HepG2 (cell line): Measurements from ENCODE around the gene PGP. TPM values are rescaled to one million over a fixed set of nuclear protein-coding genes. Genes with fewer than 3 reads are reported as not detected.

Source experiments
- CC2D1A ChIP-seq: sonication (generic); formaldehyde crosslinking; IDR thresholded peaks from 2 replicates; pipeline ENCODE4 v1.8.1; 2023; ENCODE audit warnings: mild to moderate bottlenecking, missing genetic modification reagents
- DBP ChIP-seq: sonication (generic); formaldehyde crosslinking; IDR thresholded peaks from 2 replicates; pipeline ENCODE4 v1.4.0; 2020; ENCODE audit warnings: missing genetic modification reagents; ENCODE audit errors: not compliant biosample characterization
- ERF ChIP-seq: IDR thresholded peaks from 2 replicates; pipeline ENCODE4 v1.6.1; 2018; ENCODE audit warnings: missing biosample characterization, missing genetic modification reagents
- GATAD2A ChIP-seq: IDR thresholded peaks from 2 replicates; pipeline ENCODE4 v1.6.1; 2016
- GFI1 ChIP-seq: sonication (generic); formaldehyde crosslinking; IDR thresholded peaks from 2 replicates; pipeline ENCODE4 v1.5.0; 2020; ENCODE audit warnings: missing genetic modification reagents, mild to moderate bottlenecking, borderline replicate concordance
- HHEX ChIP-seq: IDR thresholded peaks from 2 replicates; pipeline ENCODE4 v1.6.1; 2016; ENCODE audit warnings: control low read depth
- HIC2 ChIP-seq: sonication (generic); formaldehyde crosslinking; IDR thresholded peaks from 2 replicates; pipeline ENCODE4 v1.9.0; 2022; ENCODE audit warnings: low read depth, missing genetic modification reagents
- HNRNPLL ChIP-seq: fragments of 200-400 bp; formaldehyde crosslinking; IDR thresholded peaks from 2 replicates; pipeline ENCODE4 v1.6.1; 2017; ENCODE audit warnings: mild to moderate bottlenecking, low read depth, low read length; ENCODE audit not compliant: poor library complexity, severe bottlenecking
- HNRNPUL1 ChIP-seq: fragments of 200-400 bp; formaldehyde crosslinking; IDR thresholded peaks from 2 replicates; pipeline ENCODE4 v1.6.1; 2017; ENCODE audit warnings: low read depth, mild to moderate bottlenecking, low read length, moderate library complexity
- MEIS2 ChIP-seq: sonication (generic); formaldehyde crosslinking; IDR thresholded peaks from 2 replicates; pipeline ENCODE4 v1.9.0; 2021; ENCODE audit warnings: mild to moderate bottlenecking, missing genetic modification reagents
- MTF2 ChIP-seq: sonication (generic); formaldehyde crosslinking; IDR thresholded peaks from 2 replicates; pipeline ENCODE4 v1.5.0; 2020; ENCODE audit warnings: missing genetic modification reagents, borderline replicate concordance
- NCOA2 ChIP-seq: sonication (generic); formaldehyde crosslinking; IDR thresholded peaks from 2 replicates; pipeline ENCODE4 v1.8.0; 2022; ENCODE audit warnings: inconsistent platforms
- REPIN1 ChIP-seq: sonication (generic); formaldehyde crosslinking; IDR thresholded peaks from 2 replicates; pipeline ENCODE4 v1.8.0; 2022; ENCODE audit warnings: missing genetic modification reagents, low read depth, mild to moderate bottlenecking, borderline replicate concordance
- SETDB1 ChIP-seq: sonication (generic); formaldehyde crosslinking; IDR thresholded peaks from 2 replicates; pipeline ENCODE4 v1.5.1; 2020; ENCODE audit warnings: missing genetic modification reagents, mild to moderate bottlenecking, borderline replicate concordance
- ZFP90 ChIP-seq: sonication (generic); formaldehyde crosslinking; IDR thresholded peaks from 2 replicates; pipeline ENCODE4 v1.8.0; 2022; ENCODE audit warnings: missing genetic modification reagents, mild to moderate bottlenecking, inconsistent platforms, borderline replicate concordance
- ZFY ChIP-seq: sonication (generic); formaldehyde crosslinking; IDR thresholded peaks from 2 replicates; pipeline ENCODE4 v1.4.0; 2020; ENCODE audit warnings: missing genetic modification reagents
- ZNF33A ChIP-seq: sonication (generic); formaldehyde crosslinking; IDR thresholded peaks from 2 replicates; pipeline ENCODE4 v1.5.1; 2020; ENCODE audit warnings: missing genetic modification reagents, mild to moderate bottlenecking, moderate library complexity, borderline replicate concordance
- ZNF451 ChIP-seq: sonication (generic); formaldehyde crosslinking; IDR thresholded peaks from 2 replicates; pipeline ENCODE4 v1.5.0; 2020; ENCODE audit warnings: mild to moderate bottlenecking, missing genetic modification reagents
- ZNF557 ChIP-seq: sonication (generic); formaldehyde crosslinking; IDR thresholded peaks from 2 replicates; pipeline ENCODE4 v1.4.0; 2020; ENCODE audit warnings: missing genetic modification reagents
- ZNF629 ChIP-seq: sonication (generic); formaldehyde crosslinking; conservative IDR thresholded peaks from 2 replicates; pipeline ENCODE4 v1.5.0; 2020; ENCODE audit warnings: missing genetic modification reagents
- ZNF724P ChIP-seq: sonication (generic); formaldehyde crosslinking; IDR thresholded peaks from 2 replicates; pipeline ENCODE4 v1.8.0; 2022; ENCODE audit warnings: missing genetic modification reagents, borderline replicate concordance
- ZNF775 ChIP-seq: sonication (generic); formaldehyde crosslinking; IDR thresholded peaks from 2 replicates; pipeline ENCODE4 v1.4.0; 2020; ENCODE audit warnings: missing genetic modification reagents, mild to moderate bottlenecking, moderate library complexity, borderline replicate concordance
- ZNF782 ChIP-seq: sonication (generic); formaldehyde crosslinking; IDR thresholded peaks from 2 replicates; pipeline ENCODE4 v1.4.0; 2020; ENCODE audit warnings: missing genetic modification reagents, mild to moderate bottlenecking, borderline replicate concordance
- ZNF839 ChIP-seq: sonication (generic); formaldehyde crosslinking; IDR thresholded peaks from 2 replicates; pipeline ENCODE4 v1.4.0; 2020; ENCODE audit warnings: missing genetic modification reagents, mild to moderate bottlenecking, borderline replicate concordance
- ZSCAN29 ChIP-seq: sonication (generic); formaldehyde crosslinking; conservative IDR thresholded peaks from 2 replicates; pipeline ENCODE4 v1.4.0; 2020; ENCODE audit warnings: mild to moderate bottlenecking, missing genetic modification reagents
- ZUFSP ChIP-seq: sonication (generic); formaldehyde crosslinking; IDR thresholded peaks from 2 replicates; pipeline ENCODE4 v1.9.0; 2021; ENCODE audit warnings: missing genetic modification reagents, mild to moderate bottlenecking, borderline replicate concordance
- polyA plus RNA-seq, 8 experiments: library from polyadenylated mRNA; depleted of rRNA in 3 of 8; stranded (reverse) in 7 of 8; unstranded in 1 of 8; fragments of >200 nt; fragmentation: Illumina TruSeq in 4 of 8; extraction: Trizol in 4 of 8; gene quantifications; 2 replicates each; pipeline versions ENCODE4 v1.2.1 to v1.2.3, GENCODE V29; 2011 to 2016; ENCODE audit warnings: low read depth in 4 of 8, missing spikeins in 1 of 8, mixed read lengths in 1 of 8; ENCODE audit not compliant: insufficient read depth in 1 of 8
- total RNA-seq, 5 experiments: library from RNA; depleted of rRNA; stranded (reverse); fragments of >200 nt; fragmentation: Illumina TruSeq; extraction: Trizol; gene quantifications; 2 replicates each; pipeline ENCODE4 v1.2.3, GENCODE V29; 2016; ENCODE audit warnings: low read depth in 1 of 5

The PGP gene
- total and polyA plus RNA-seq, 2 of the 13 experiments (the other 11 are each of a cell fraction or from before 2014, with no cell fraction given), result 7.3 to 18.3 TPM

- TF ChIP-seq SETDB1 (no peak), NCOA2 (peak; percentile 50), HHEX (CRISPR knock-in tag) (peak; percentile 24; the same call in 1 of the 2 replicates), ZNF775 (CRISPR knock-in tag) (no peak), GFI1 (CRISPR knock-in tag) (peak; percentile 59), ZNF33A (peak; percentile 91; the same call in 1 of the 2 replicates), MTF2 (no peak), ZFP90 (peak; percentile 65; the same call in 1 of the 2 replicates), ERF (CRISPR knock-in tag) (peak; percentile 68), ZNF782 (no peak; the same call in 1 of the 2 replicates), HNRNPLL (peak; percentile 76), ZUFSP (CRISPR knock-in tag) (no peak), ZNF724P (no peak), MEIS2 (CRISPR knock-in tag) (peak; percentile 74; the same call in 1 of the 2 replicates), HNRNPUL1 (0 out of 2 replicates have a peak, but pooled peaks have one; percentile 39), ZSCAN29 (CRISPR knock-in tag) (0 out of 2 replicates have a peak, but pooled peaks have one; percentile 40), ZFY (CRISPR knock-in tag) (peak; percentile 96), ZNF629 (CRISPR knock-in tag) (peak; percentile 37; the same call in 1 of the 2 replicates), ZNF557 (0 out of 2 replicates have a peak, but pooled peaks have one; percentile 51), HIC2 (CRISPR knock-in tag) (peak; percentile 84), ZNF451 (peak; percentile 79; the same call in 1 of the 2 replicates), ZNF839 (CRISPR knock-in tag) (no peak), CC2D1A (CRISPR knock-in tag) (no peak), REPIN1 (CRISPR knock-in tag) (peak; percentile 95), DBP (CRISPR knock-in tag) (peak; percentile 28), GATAD2A (CRISPR knock-in tag) (peak; percentile 72)
Measured at GRCh38 chr16:2251296-2252111, 36.9 kb upstream of the PGP start, which contains the start of gene ECI1 (continued).
